PFSK-1 (cell line): Measurements from ENCODE around the gene KIAA1755.

Experiments used
- FOXP2 ChIP-seq: optimal IDR thresholded peaks from 2 replicates; pipeline ENCODE3; 2011; ENCODE audit warnings: borderline replicate concordance, control low read depth, inconsistent platforms; ENCODE audit not compliant: insufficient read depth; ENCODE audit errors: extremely low read length, extremely low read depth
- POLR2AphosphoS5 ChIP-seq: IDR thresholded peaks from 2 replicates; pipeline ENCODE4 v1.6.1; 2012; ENCODE audit warnings: low read depth, mild to moderate bottlenecking, control low read depth, low read length, moderate library complexity
- SIN3A ChIP-seq: IDR thresholded peaks from 2 replicates; pipeline ENCODE4 v1.6.1; 2012; ENCODE audit warnings: mild to moderate bottlenecking, low read length, moderate library complexity, borderline replicate concordance; ENCODE audit not compliant: insufficient read depth

GRCh38 chr20:38237381-38237780 lies 23.2 kb downstream of the KIAA1755 start:
- TF ChIP-seq FOXP2 = no peak
- TF ChIP-seq SIN3A = no peak
- TF ChIP-seq POLR2AphosphoS5 = no peak
